ENCODE data around the gene MPHOSPH6.
A peak's percentile ranks its signal among the peaks of the same experiment; 100 is the strongest.

The MPHOSPH6 gene

GRCh38 chr16:82192665-82193064, 22.6 kb upstream of the MPHOSPH6 start:
- Histone ChIP-seq H3K79me2 (ENCODE audit: insufficient read depth, low read length) (no peaks in the 10 kb centered on the region), H2AFZ (ENCODE audit: low read depth, low read length) (peak overlapping the region; percentile 57; the same call in 1 of the 2 replicates), H3K27ac (ENCODE audit: low read length) (no peak overlapping the region), H3K36me3 (ENCODE audit: insufficient read depth, low read length) (no peaks in the 10 kb centered on the region), H3K4me1 (ENCODE audit: insufficient read depth, low read length) (peaks cover 12% of the 10 kb centered on the region), H3K27me3 (ENCODE audit: insufficient read depth, low read length, poor library complexity) (peaks cover 3% of the 10 kb centered on the region), H3K4me2 (ENCODE audit: insufficient read depth, low read length) (no peak overlapping the region), H3K4me3 (ENCODE audit: low read depth in 1 of 2, low read length in 2 of 2) (no peak overlapping the region), H4K20me1 (ENCODE audit: insufficient read depth, low read length) (no peaks in the 10 kb centered on the region), H3K9ac (ENCODE audit: low read depth, low read length) (no peak overlapping the region), H3K9me3 (ENCODE audit: insufficient read depth, low read length, severe bottlenecking) (no peaks in the 10 kb centered on the region)
- DNase-seq, result no peak
- no peak for TF ChIP-seq EZH2 (IDR thresholded peaks at IDR 0.05; ENCODE audit: borderline replicate concordance, low read depth, low read length, severe bottlenecking)
- TF ChIP-seq CTCF (IDR thresholded peaks at IDR 0.05; ENCODE audit: borderline replicate concordance, extremely low read depth, low read length, poor library complexity, severe bottlenecking), result no peak
- ATAC-seq (ENCODE audit: insufficient read depth, low read depth), result peak; percentile 78

- H3K79me2 ChIP-seq (ENCODE audit: insufficient read depth, low read length), result no peaks in the 10 kb centered on the region
- no peak for ATAC-seq (ENCODE audit: insufficient read depth, low read depth)
- no peak overlapping the region for H3K27ac ChIP-seq (ENCODE audit: low read length)
- no peaks in the 10 kb centered on the region for H3K9me3 ChIP-seq (ENCODE audit: insufficient read depth, low read length, severe bottlenecking)
- no peak overlapping the region for H3K4me3 ChIP-seq (ENCODE audit: low read depth in 1 of 2, low read length in 2 of 2)
- no peak overlapping the region for H3K4me2 ChIP-seq (ENCODE audit: insufficient read depth, low read length)
- H3K36me3 ChIP-seq (ENCODE audit: insufficient read depth, low read length), result no peaks in the 10 kb centered on the region
- H3K4me1 ChIP-seq (ENCODE audit: insufficient read depth, low read length), result peaks cover 12% of the 10 kb centered on the region
- no peaks in the 10 kb centered on the region for H4K20me1 ChIP-seq (ENCODE audit: insufficient read depth, low read length)
- no peak overlapping the region for H2AFZ ChIP-seq (ENCODE audit: low read depth, low read length)
- H3K27me3 ChIP-seq (ENCODE audit: insufficient read depth, low read length, poor library complexity), result peaks cover 3% of the 10 kb centered on the region
- no peak for DNase-seq
- H3K9ac ChIP-seq (ENCODE audit: low read depth, low read length), result no peak overlapping the region
- TF ChIP-seq CTCF (IDR thresholded peaks at IDR 0.05; ENCODE audit: borderline replicate concordance, extremely low read depth, low read length, poor library complexity, severe bottlenecking) (no peak), EZH2 (IDR thresholded peaks at IDR 0.05; ENCODE audit: borderline replicate concordance, low read depth, low read length, severe bottlenecking) (no peak)
Measured at GRCh38 chr16:82190386-82190785, 20.4 kb upstream of the MPHOSPH6 start.

DNA sequence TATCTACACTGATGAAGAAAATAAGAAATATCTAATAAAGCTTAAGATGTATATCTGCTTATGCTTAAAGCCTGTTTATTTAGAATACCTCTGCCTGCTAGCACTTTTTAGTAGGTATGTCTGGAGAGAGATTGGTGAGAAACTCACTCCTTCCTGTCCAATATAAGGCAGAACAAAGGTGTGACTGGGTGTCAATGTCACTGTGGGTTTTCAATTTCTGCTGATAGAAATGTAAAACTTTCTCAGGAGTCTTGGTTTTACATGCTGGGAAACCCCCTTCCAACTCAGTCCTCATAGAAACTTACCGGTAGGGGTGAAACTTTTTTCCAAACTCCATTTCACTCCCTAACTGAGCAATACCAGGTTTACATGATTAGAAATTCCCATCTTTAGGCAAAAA, 17.8 kb upstream of the MPHOSPH6 start:
- Histone ChIP-seq H4K20me1 (ENCODE audit: insufficient read depth, low read length) (no peaks in the 10 kb centered on the region), H3K4me1 (ENCODE audit: insufficient read depth, low read length) (peaks cover 7% of the 10 kb centered on the region), H2AFZ (ENCODE audit: low read depth, low read length) (no peak overlapping the region), H3K4me2 (ENCODE audit: insufficient read depth, low read length) (no peak overlapping the region), H3K9ac (ENCODE audit: low read depth, low read length) (no peak overlapping the region), H3K27ac (ENCODE audit: low read length) (no peak overlapping the region), H3K9me3 (ENCODE audit: insufficient read depth, low read length, severe bottlenecking) (no peaks in the 10 kb centered on the region), H3K36me3 (ENCODE audit: insufficient read depth, low read length) (no peaks in the 10 kb centered on the region), H3K27me3 (ENCODE audit: insufficient read depth, low read length, poor library complexity) (peaks cover 8% of the 10 kb centered on the region), H3K79me2 (ENCODE audit: insufficient read depth, low read length) (no peaks in the 10 kb centered on the region), H3K4me3 (ENCODE audit: low read depth in 1 of 2, low read length in 2 of 2) (no peak overlapping the region)
- no peak for TF ChIP-seq EZH2 (IDR thresholded peaks at IDR 0.05; ENCODE audit: borderline replicate concordance, low read depth, low read length, severe bottlenecking)
- no peak for TF ChIP-seq CTCF (IDR thresholded peaks at IDR 0.05; ENCODE audit: borderline replicate concordance, extremely low read depth, low read length, poor library complexity, severe bottlenecking)
- no peak for DNase-seq
- no peak for ATAC-seq (ENCODE audit: insufficient read depth, low read depth)

- no peaks in the 10 kb centered on the region for H3K79me2 ChIP-seq (ENCODE audit: insufficient read depth, low read length)
- no peak overlapping the region for H3K27ac ChIP-seq (ENCODE audit: low read length)
- no peak overlapping the region for H3K4me3 ChIP-seq (ENCODE audit: low read depth in 1 of 2, low read length in 2 of 2)
- no peaks in the 10 kb centered on the region for H3K9me3 ChIP-seq (ENCODE audit: insufficient read depth, low read length, severe bottlenecking)
- H2AFZ ChIP-seq (ENCODE audit: low read depth, low read length), result no peak overlapping the region
- no peaks in the 10 kb centered on the region for H3K36me3 ChIP-seq (ENCODE audit: insufficient read depth, low read length)
- H3K4me2 ChIP-seq (ENCODE audit: insufficient read depth, low read length), result no peak overlapping the region
- no peak for TF ChIP-seq CTCF (IDR thresholded peaks at IDR 0.05; ENCODE audit: borderline replicate concordance, extremely low read depth, low read length, poor library complexity, severe bottlenecking)
- no peak for TF ChIP-seq EZH2 (IDR thresholded peaks at IDR 0.05; ENCODE audit: borderline replicate concordance, low read depth, low read length, severe bottlenecking)
- no peaks in the 10 kb centered on the region for H3K4me1 ChIP-seq (ENCODE audit: insufficient read depth, low read length)
- ATAC-seq (ENCODE audit: insufficient read depth, low read depth), result no peak
- H3K9ac ChIP-seq (ENCODE audit: low read depth, low read length), result no peak overlapping the region
- no peaks in the 10 kb centered on the region for H4K20me1 ChIP-seq (ENCODE audit: insufficient read depth, low read length)
- H3K27me3 ChIP-seq (ENCODE audit: insufficient read depth, low read length, poor library complexity), result peaks cover 8% of the 10 kb centered on the region
- DNase-seq, result no peak
Measured at GRCh38 chr16:82185012-82185411, 15.0 kb upstream of the MPHOSPH6 start.
